CD14-positive monocyte (primary cell): ENCODE measurements around the gene SMARCD1. TPM values are rescaled to one million over a fixed set of nuclear protein-coding genes. Genes with fewer than 3 reads are reported as not detected.

ENCODE experiments used
- DNase-seq, 3 donors: peaks; one replicate each; pipeline ENCODE4 v3.0.0-alpha.2; 2011 to 2022
- H2AFZ ChIP-seq: 2 replicates; pipeline ENCODE4 v1.6.0; 2012; ENCODE audit warnings: mild to moderate bottlenecking, low read depth, low read length, inconsistent platforms; ENCODE audit not compliant: insufficient read depth, poor library complexity, severe bottlenecking
- H3K27ac ChIP-seq, 2 donors: 1 replicate in 1 of 2; 2 replicates in 1 of 2; pipeline ENCODE4 v1.5.1; 2012 to 2013; ENCODE audit warnings: low read length in 2 of 2, control low read depth in 1 of 2, inconsistent platforms in 1 of 2, low read depth in 1 of 2, mild to moderate bottlenecking in 1 of 2
- H3K27me3 ChIP-seq, 2 donors: one replicate each; pipeline versions ENCODE4 v1.6.0 to v1.6.1; 2011 to 2013; ENCODE audit warnings: low read length in 2 of 2; ENCODE audit not compliant: control insufficient read depth in 2 of 2, insufficient read depth in 2 of 2
- H3K36me3 ChIP-seq, 2 donors: replicated peaks in 1 of 2; 1 replicate in 1 of 2; 2 replicates in 1 of 2; pipeline versions ENCODE4 v1.5.1 to v1.6.1; 2012 to 2013; ENCODE audit warnings: low read length in 2 of 2, control low read depth in 1 of 2, inconsistent platforms in 1 of 2, mild to moderate bottlenecking in 1 of 2; ENCODE audit not compliant: insufficient read depth in 2 of 2, control insufficient read depth in 1 of 2
- H3K4me1 ChIP-seq, 2 donors: 1 replicate in 1 of 2; 2 replicates in 1 of 2; pipeline versions ENCODE4 v1.5.1 to v1.6.1; 2012 to 2013; ENCODE audit warnings: low read length in 2 of 2, control low read depth in 1 of 2, inconsistent platforms in 1 of 2, mild to moderate bottlenecking in 1 of 2, moderate library complexity in 1 of 2; ENCODE audit not compliant: insufficient read depth in 2 of 2, control insufficient read depth in 1 of 2
- H3K4me2 ChIP-seq: replicated peaks from 2 replicates; pipeline ENCODE3; 2012; ENCODE audit warnings: low read length, moderate library complexity, mild to moderate bottlenecking; ENCODE audit not compliant: poor library complexity, severe bottlenecking; ENCODE audit errors: extremely low read depth
- H3K4me3 ChIP-seq, 3 experiments: fragments of 200-600 bp in 1 of 3; sonication (generic) in 1 of 3; replicated peaks in 1 of 3; 1 replicate in 2 of 3; 2 replicates in 1 of 3; pipeline ENCODE4 v1.5.1; 2011 to 2013; ENCODE audit warnings: low read length in 3 of 3, mild to moderate bottlenecking in 3 of 3, control low read depth in 2 of 3, low read depth in 2 of 3, inconsistent platforms in 1 of 3, moderate library complexity in 1 of 3
- H3K79me2 ChIP-seq: 2 replicates; pipeline ENCODE4 v1.6.0; 2012; ENCODE audit warnings: mild to moderate bottlenecking, control low read depth, inconsistent platforms, low read length, moderate library complexity; ENCODE audit not compliant: insufficient read depth
- H3K9ac ChIP-seq: 2 replicates; pipeline ENCODE4 v1.6.0; 2017; ENCODE audit warnings: low read length, mild to moderate bottlenecking; ENCODE audit not compliant: insufficient read depth, poor library complexity, severe bottlenecking
- H3K9me3 ChIP-seq, 2 donors: replicated peaks in 1 of 2; 1 replicate in 1 of 2; 2 replicates in 1 of 2; pipeline versions ENCODE4 v1.5.1 to v1.6.1; 2012 to 2013; ENCODE audit warnings: low read length in 2 of 2, control low read depth in 1 of 2; ENCODE audit not compliant: control insufficient read depth in 1 of 2, insufficient read depth in 1 of 2
- H4K20me1 ChIP-seq: 2 replicates; pipeline ENCODE4 v1.6.0; 2012; ENCODE audit warnings: mild to moderate bottlenecking, low read length, control low read depth, moderate library complexity; ENCODE audit not compliant: insufficient read depth
- H3K27ac Mint-ChIP-seq, 7 donors: one replicate each; pipeline ENCODE4 v1.8.0; 2020; ENCODE audit warnings: mild to moderate bottlenecking in 7 of 7, mixed read lengths in 7 of 7, moderate library complexity in 6 of 7, inconsistent platforms in 2 of 7
- H3K27me3 Mint-ChIP-seq, 3 donors: one replicate each; pipeline ENCODE4 v1.8.0; 2021 to 2022; ENCODE audit warnings: low read depth in 3 of 3, mild to moderate bottlenecking in 3 of 3, mixed read lengths in 3 of 3, moderate library complexity in 3 of 3, inconsistent platforms in 1 of 3
- H3K36me3 Mint-ChIP-seq, 2 donors: one replicate each; pipeline ENCODE4 v1.8.0; 2020; ENCODE audit warnings: mixed read lengths in 2 of 2, inconsistent platforms in 1 of 2, mild to moderate bottlenecking in 1 of 2
- H3K4me1 Mint-ChIP-seq: one replicate; pipeline ENCODE4 v1.8.0; 2020; ENCODE audit warnings: mild to moderate bottlenecking, mixed read lengths
- H3K4me3 Mint-ChIP-seq, 2 donors: one replicate each; pipeline ENCODE4 v1.8.0; 2020; ENCODE audit warnings: mild to moderate bottlenecking in 2 of 2, mixed read lengths in 2 of 2, moderate library complexity in 1 of 2
- H3K9me3 Mint-ChIP-seq, 7 donors: one replicate each; pipeline ENCODE4 v1.8.0; 2020 to 2022; ENCODE audit warnings: mixed read lengths in 7 of 7, mild to moderate bottlenecking in 6 of 7, moderate library complexity in 6 of 7, inconsistent platforms in 2 of 7
- WGBS: methylation state at CpG from one replicate; pipeline ENCODE4 v1.1.5; 2013; ENCODE audit warnings: missing lambda C conversion rate; ENCODE audit not compliant: insufficient coverage; 5-methylcytosine and 5-hydroxymethylcytosine counted together
- intact Hi-C, 2 donors: fragments of 100-400 bp; cut with micrococcal nuclease; formaldehyde crosslinking; loops; one replicate each; pipeline versions ENCODE4 v1.15.0 to v1.15.1; 2023
- polyA plus RNA-seq, 3 donors: library from polyadenylated mRNA; depleted of rRNA in 1 of 3; unstranded in 2 of 3; stranded (reverse) in 1 of 3; fragments of 300-500 nt in 2 of 3; fragments of >200 nt in 1 of 3; fragmentation: Illumina TruSeq in 2 of 3; gene quantifications; 1 replicate in 2 of 3; 2 replicates in 1 of 3; pipeline ENCODE4 v1.2.3, GENCODE V29; 2012 to 2021
- TF ChIP-seq, protein P1 (sequence below): fragments of 200-600 bp; IDR thresholded peaks from one replicate; pipeline ENCODE4 v1.8.0; 2022; ENCODE audit warnings: antibody characterized with exemption, mild to moderate bottlenecking

The SMARCD1 gene
- polyA plus RNA-seq, 3 donors, result 3.7 to 41.9 (median 7.8) TPM

DNA sequence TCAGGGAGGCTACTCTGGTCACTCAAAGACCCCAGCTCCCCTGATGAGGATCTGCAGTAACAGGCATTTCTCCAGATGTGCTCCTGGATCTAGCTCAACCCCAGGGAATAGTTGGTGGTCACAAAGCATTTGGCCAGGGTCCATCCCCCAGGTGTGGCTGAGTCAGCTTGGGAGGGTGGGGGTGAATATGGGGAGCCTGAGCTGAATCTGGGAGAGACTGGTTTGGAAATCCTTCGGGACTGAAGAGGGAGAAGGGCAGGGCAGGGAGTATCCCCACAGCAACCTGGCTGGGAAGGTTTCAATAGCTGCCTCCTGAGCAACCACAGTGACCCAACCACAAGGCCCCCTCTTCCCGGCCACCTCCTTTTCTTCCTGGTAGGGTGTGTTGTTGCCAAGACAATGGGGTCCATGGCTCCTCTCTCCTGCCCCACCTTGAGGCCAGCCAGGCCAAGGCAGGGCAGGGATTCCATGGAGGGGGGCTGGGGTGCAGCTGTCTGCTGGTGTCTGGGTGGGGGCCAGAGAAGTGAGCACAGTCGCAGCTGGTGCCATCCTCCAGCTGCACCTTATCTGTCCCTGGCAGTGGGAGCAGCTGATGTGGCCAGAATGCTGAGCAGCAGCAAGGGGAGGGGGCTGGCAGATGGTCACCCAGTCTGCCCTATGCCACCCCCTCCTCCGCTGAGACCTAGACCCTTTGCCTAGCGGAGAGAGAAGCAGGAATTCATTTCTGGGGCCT, 22.2 kb upstream of the SMARCD1 start:
- Mint-ChIP-seq H3K4me3 (peak overlapping the region in 1 of 2 donors; percentile 49), H3K36me3 (no peaks in the 10 kb centered on the region), H3K27me3 (peaks cover 37 to 67% (median 49%) of the 10 kb centered on the region in 3 donors), H3K4me1 (peaks cover 18% of the 10 kb centered on the region), H3K27ac (no peak overlapping the region), H3K9me3 (peaks cover 0 to 2% (median 0%) of the 10 kb centered on the region in 7 donors)
- H3K4me2 ChIP-seq, result no peak overlapping the region
- H3K36me3 ChIP-seq, result no peaks in the 10 kb centered on the region
- no peak overlapping the region for H3K27ac ChIP-seq
- no peaks in the 10 kb centered on the region for H3K9me3 ChIP-seq
- no peak overlapping the region for H2AFZ ChIP-seq
- H3K4me1 ChIP-seq, result peaks cover 2 to 14% of the 10 kb centered on the region in 2 donors
- no peak overlapping the region for H3K4me3 ChIP-seq
- no peaks in the 10 kb centered on the region for H4K20me1 ChIP-seq
- no peaks in the 10 kb centered on the region for H3K79me2 ChIP-seq
- H3K9ac ChIP-seq, result no peak overlapping the region
- TF ChIP-seq, protein P1, sequence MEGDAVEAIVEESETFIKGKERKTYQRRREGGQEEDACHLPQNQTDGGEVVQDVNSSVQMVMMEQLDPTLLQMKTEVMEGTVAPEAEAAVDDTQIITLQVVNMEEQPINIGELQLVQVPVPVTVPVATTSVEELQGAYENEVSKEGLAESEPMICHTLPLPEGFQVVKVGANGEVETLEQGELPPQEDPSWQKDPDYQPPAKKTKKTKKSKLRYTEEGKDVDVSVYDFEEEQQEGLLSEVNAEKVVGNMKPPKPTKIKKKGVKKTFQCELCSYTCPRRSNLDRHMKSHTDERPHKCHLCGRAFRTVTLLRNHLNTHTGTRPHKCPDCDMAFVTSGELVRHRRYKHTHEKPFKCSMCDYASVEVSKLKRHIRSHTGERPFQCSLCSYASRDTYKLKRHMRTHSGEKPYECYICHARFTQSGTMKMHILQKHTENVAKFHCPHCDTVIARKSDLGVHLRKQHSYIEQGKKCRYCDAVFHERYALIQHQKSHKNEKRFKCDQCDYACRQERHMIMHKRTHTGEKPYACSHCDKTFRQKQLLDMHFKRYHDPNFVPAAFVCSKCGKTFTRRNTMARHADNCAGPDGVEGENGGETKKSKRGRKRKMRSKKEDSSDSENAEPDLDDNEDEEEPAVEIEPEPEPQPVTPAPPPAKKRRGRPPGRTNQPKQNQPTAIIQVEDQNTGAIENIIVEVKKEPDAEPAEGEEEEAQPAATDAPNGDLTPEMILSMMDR, result no peak
- WGBS, result 100% methylated on average over 2 of the region's 5 CpGs
- intact Hi-C loops, result no loop called here
- peaks cover 7 to 34% of the 10 kb centered on the region in 2 donors for H3K27me3 ChIP-seq
- DNase-seq, result no peak

DNA sequence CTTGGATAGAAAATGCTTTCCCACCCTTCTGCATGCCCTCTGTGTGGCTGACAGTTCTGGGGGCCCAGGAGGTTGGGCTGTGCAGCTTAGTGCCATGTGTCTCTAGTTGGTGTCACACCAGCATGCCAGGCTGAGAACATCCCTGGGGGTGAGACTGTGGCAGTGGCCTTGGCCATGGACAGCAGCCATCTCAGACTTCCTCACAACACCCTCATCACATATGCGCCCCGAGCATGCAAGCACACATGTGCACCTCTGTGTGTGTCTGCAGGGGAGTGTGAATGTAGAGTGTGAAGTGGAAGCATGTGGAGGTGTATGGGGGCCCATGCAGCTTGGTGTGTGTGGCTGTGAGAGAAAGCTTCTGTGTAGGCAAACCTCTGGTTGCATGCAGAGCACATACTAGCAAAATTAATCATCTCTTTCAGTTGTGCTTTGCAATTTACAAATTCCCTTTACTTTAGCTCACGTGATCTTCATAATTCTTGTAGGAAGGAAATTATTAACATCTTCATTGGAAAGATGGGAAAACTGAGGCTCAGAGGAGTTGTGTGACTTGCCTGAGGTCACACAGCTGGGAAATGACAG, 19.3 kb upstream of the SMARCD1 start:
- Histone ChIP-seq H3K36me3 (no peaks in the 10 kb centered on the region), H3K4me1 (peaks cover 0 to 15% of the 10 kb centered on the region in 2 donors), H3K4me2 (no peak overlapping the region), H2AFZ (no peak overlapping the region), H3K9ac (no peak overlapping the region), H3K27me3 (peaks cover 0 to 18% of the 10 kb centered on the region in 2 donors), H3K9me3 (no peaks in the 10 kb centered on the region), H4K20me1 (no peaks in the 10 kb centered on the region), H3K79me2 (no peaks in the 10 kb centered on the region), H3K4me3 (no peak overlapping the region), H3K27ac (no peak overlapping the region)
- intact Hi-C loops, result no loop called here
- H3K27me3 Mint-ChIP-seq, result peaks cover 22 to 41% (median 29%) of the 10 kb centered on the region in 3 donors
- peaks cover 16% of the 10 kb centered on the region for H3K4me1 Mint-ChIP-seq
- no peaks in the 10 kb centered on the region for H3K36me3 Mint-ChIP-seq
- H3K9me3 Mint-ChIP-seq, result peaks cover 0 to 2% (median 0%) of the 10 kb centered on the region in 7 donors
- TF ChIP-seq, protein P1, result no peak
- H3K4me3 Mint-ChIP-seq, result no peak overlapping the region
- no peak for DNase-seq
- WGBS, result no CpG with 5 or more reads among the region's 3 CpGs
- peak overlapping the region in 1 of 7 donors; percentile 7 for H3K27ac Mint-ChIP-seq
